ENCODE measurements around the gene VASN.

- TF ChIP-seq CTCF (IDR thresholded peaks at IDR 0.05) (no peak), POLR2A (IDR thresholded peaks at IDR 0.05; ENCODE audit: low read depth) (no peak)
Measured at GRCh38 chr16:4414187-4414917, 42.7 kb downstream of the VASN start.
